ENCODE measurements around the gene KIF1A. TPM values are rescaled to one million over a fixed set of nuclear protein-coding genes. Genes with fewer than 3 reads are reported as not detected.

KIF1A gene
- total RNA-seq, 1 donor = not detected

- Histone ChIP-seq H3K36me3 (ENCODE audit: insufficient read depth, low read length) (no peaks in the 10 kb centered on the region), H3K27me3 (ENCODE audit: insufficient read depth, low read length) (no peaks in the 10 kb centered on the region), H4K20me1 (ENCODE audit: insufficient read depth, low read length) (no peaks in the 10 kb centered on the region), H3K27ac (ENCODE audit: low read depth, low read length) (no peak overlapping the region), H3K4me2 (ENCODE audit: insufficient read depth, low read length) (no peak overlapping the region), H3K4me1 (ENCODE audit: insufficient read depth, low read length) (no peaks in the 10 kb centered on the region), H3K4me3 (ENCODE audit: insufficient read depth, low read length) (no peak overlapping the region), H3K9me3 (ENCODE audit: low read depth, low read length) (no peaks in the 10 kb centered on the region), H3K79me2 (ENCODE audit: insufficient read depth, low read length) (no peaks in the 10 kb centered on the region), H2AFZ (ENCODE audit: low read length) (no peak overlapping the region)
- DNase-seq (ENCODE audit: insufficient read length, low spot score, missing footprints) = no peak
- no peak for TF ChIP-seq CTCF (IDR thresholded peaks at IDR 0.05; ENCODE audit: extremely low read depth, low read depth, low read length)
Observed at GRCh38 chr2:240745962-240746361, 74.1 kb downstream of the KIF1A start.

- Histone ChIP-seq H2AFZ (ENCODE audit: low read length) (no peak overlapping the region), H3K9me3 (ENCODE audit: low read depth, low read length) (no peaks in the 10 kb centered on the region), H3K36me3 (ENCODE audit: insufficient read depth, low read length) (no peaks in the 10 kb centered on the region), H3K4me3 (ENCODE audit: insufficient read depth, low read length) (no peak overlapping the region), H3K79me2 (ENCODE audit: insufficient read depth, low read length) (no peaks in the 10 kb centered on the region), H3K27ac (ENCODE audit: low read depth, low read length) (no peak overlapping the region), H4K20me1 (ENCODE audit: insufficient read depth, low read length) (no peaks in the 10 kb centered on the region), H3K4me2 (ENCODE audit: insufficient read depth, low read length) (no peak overlapping the region), H3K4me1 (ENCODE audit: insufficient read depth, low read length) (no peaks in the 10 kb centered on the region), H3K27me3 (ENCODE audit: insufficient read depth, low read length) (no peaks in the 10 kb centered on the region)
- TF ChIP-seq CTCF (IDR thresholded peaks at IDR 0.05; ENCODE audit: extremely low read depth, low read depth, low read length) = no peak
- no peak for DNase-seq (ENCODE audit: insufficient read length, low spot score, missing footprints)
Observed at GRCh38 chr2:240745456-240745855, 74.6 kb downstream of the KIF1A start.

- H4K20me1 ChIP-seq (ENCODE audit: insufficient read depth, low read length) = no peaks in the 10 kb centered on the region
- no peaks in the 10 kb centered on the region for H3K4me1 ChIP-seq (ENCODE audit: insufficient read depth, low read length)
- no peak overlapping the region for H3K4me2 ChIP-seq (ENCODE audit: insufficient read depth, low read length)
- H3K27ac ChIP-seq (ENCODE audit: low read depth, low read length) = no peak overlapping the region
- no peaks in the 10 kb centered on the region for H3K9me3 ChIP-seq (ENCODE audit: low read depth, low read length)
- DNase-seq (ENCODE audit: insufficient read length, low spot score, missing footprints) = no peak
- no peak overlapping the region for H2AFZ ChIP-seq (ENCODE audit: low read length)
- no peaks in the 10 kb centered on the region for H3K27me3 ChIP-seq (ENCODE audit: insufficient read depth, low read length)
- H3K79me2 ChIP-seq (ENCODE audit: insufficient read depth, low read length) = no peaks in the 10 kb centered on the region
- no peaks in the 10 kb centered on the region for H3K36me3 ChIP-seq (ENCODE audit: insufficient read depth, low read length)
- TF ChIP-seq CTCF (IDR thresholded peaks at IDR 0.05; ENCODE audit: extremely low read depth, low read depth, low read length) = no peak
- H3K4me3 ChIP-seq (ENCODE audit: insufficient read depth, low read length) = no peak overlapping the region
Observed at GRCh38 chr2:240742602-240743095, 77.4 kb downstream of the KIF1A start.

GRCh38 chr2:240741091-240741490 is 78.9 kb downstream of the KIF1A start:
- Histone ChIP-seq H2AFZ (ENCODE audit: low read length) (no peak overlapping the region), H3K27ac (ENCODE audit: low read depth, low read length) (no peak overlapping the region), H3K4me2 (ENCODE audit: insufficient read depth, low read length) (no peak overlapping the region), H3K4me1 (ENCODE audit: insufficient read depth, low read length) (no peaks in the 10 kb centered on the region), H3K79me2 (ENCODE audit: insufficient read depth, low read length) (no peaks in the 10 kb centered on the region), H3K36me3 (ENCODE audit: insufficient read depth, low read length) (no peaks in the 10 kb centered on the region), H3K9me3 (ENCODE audit: low read depth, low read length) (no peaks in the 10 kb centered on the region), H3K4me3 (ENCODE audit: insufficient read depth, low read length) (no peak overlapping the region), H3K27me3 (ENCODE audit: insufficient read depth, low read length) (no peaks in the 10 kb centered on the region), H4K20me1 (ENCODE audit: insufficient read depth, low read length) (no peaks in the 10 kb centered on the region)
- no peak for DNase-seq (ENCODE audit: insufficient read length, low spot score, missing footprints)
- no peak for TF ChIP-seq CTCF (IDR thresholded peaks at IDR 0.05; ENCODE audit: extremely low read depth, low read depth, low read length)

Measured in osteoblast (primary cell).